Testis (tissue), 3 donors: ENCODE measurements around the gene KRTDAP. TPM values are rescaled to one million over a fixed set of nuclear protein-coding genes. Genes with fewer than 3 reads are reported as not detected.

Source experiments
- DNase-seq: peaks from one replicate; pipeline ENCODE4 v3.0.0-alpha.2; 2019
- H3K27ac ChIP-seq, 2 donors: fragments of 200-600 bp; sonication (generic); one replicate each; pipeline ENCODE4 v1.5.1; 2019
- H3K27me3 ChIP-seq: fragments of 200-600 bp; sonication (generic); one replicate; pipeline ENCODE4 v1.5.1; 2019
- H3K36me3 ChIP-seq: fragments of 200-600 bp; sonication (generic); one replicate; pipeline ENCODE4 v1.5.1; 2017; ENCODE audit warnings: low read depth; ENCODE audit errors: missing control alignments
- H3K4me1 ChIP-seq: fragments of 200-600 bp; sonication (generic); one replicate; pipeline ENCODE4 v1.5.1; 2019
- H3K4me3 ChIP-seq, 2 donors: fragments of 200-600 bp; sonication (generic); one replicate each; pipeline ENCODE4 v1.5.1; 2017 to 2019
- H3K9me3 ChIP-seq: fragments of 200-600 bp; sonication (generic); one replicate; pipeline ENCODE4 v1.5.1; 2017
- CTCF ChIP-seq, 3 experiments: fragments of 450-650 bp in 2 of 3; fragments of 200-600 bp in 1 of 3; sonication (generic) in 1 of 3; IDR thresholded peaks; one replicate each; pipeline ENCODE4 v1.5.1; 2016 to 2019; ENCODE audit warnings: antibody characterized with exemption in 3 of 3, mild to moderate bottlenecking in 2 of 3, moderate library complexity in 1 of 3
- POLR2A ChIP-seq: fragments of 450-650 bp; IDR thresholded peaks from one replicate; pipeline ENCODE4 v1.6.1; 2017; ENCODE audit warnings: antibody characterized with exemption, mild to moderate bottlenecking, moderate library complexity
- WGBS, 2 donors: methylation state at CpG; one replicate each; pipeline ENCODE4 v1.1.5; 2018; 5-methylcytosine and 5-hydroxymethylcytosine counted together
- intact Hi-C: fragments of 100-400 bp; cut with DNase I; formaldehyde crosslinking; loops from one replicate; pipeline ENCODE4 v1.15.1; 2023; ENCODE audit warnings: low total_unique reads
- polyA plus RNA-seq: library from polyadenylated mRNA; stranded (reverse); fragments of 350-450 nt; fragmentation: Illumina TruSeq; extraction: RNeasy Lipid Tissue Mini Kit (QIAGEN cat#74804); gene quantifications from one replicate; pipeline ENCODE4 v1.2.3, GENCODE V29; 2014; ENCODE audit warnings: low read depth, low replicate concordance; ENCODE audit not compliant: insufficient read depth
- total RNA-seq, 2 donors: library from RNA; depleted of rRNA; stranded (reverse); fragments of >200 nt; gene quantifications; one replicate each; pipeline ENCODE4 v1.2.3, GENCODE V29; 2016

The KRTDAP gene
- total and polyA plus RNA-seq, 3 donors from 2014 or later, result 2.7 to 14.5 (median 5.6) TPM

DNA sequence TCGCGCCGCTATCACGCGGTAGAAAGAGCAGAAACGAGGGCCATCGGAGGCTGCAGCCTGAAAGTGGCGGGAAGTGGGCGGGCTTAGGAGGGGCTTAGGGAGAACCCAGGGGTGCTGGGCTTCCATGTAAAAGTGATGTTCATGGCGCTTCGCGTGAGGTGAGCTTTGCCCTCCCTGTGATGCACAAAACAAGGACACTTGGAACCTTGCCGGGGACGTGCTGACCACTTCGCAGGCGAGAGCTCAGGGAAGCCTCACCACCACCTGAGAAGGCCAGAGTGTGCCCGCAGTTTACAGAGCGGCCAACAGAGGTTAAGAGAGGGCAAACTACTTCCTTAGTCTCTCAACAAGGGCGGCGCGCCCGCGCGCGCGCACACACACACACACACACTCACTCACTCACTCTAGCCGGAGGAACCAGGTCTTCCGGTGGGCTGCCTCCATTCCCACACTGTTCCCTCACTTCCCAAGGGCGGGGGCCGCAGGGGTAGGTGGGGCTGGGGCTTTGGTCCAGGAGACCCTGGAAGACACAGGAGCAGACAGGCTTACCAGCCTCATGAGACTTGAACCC is 43.6 kb upstream of the KRTDAP start:
- DNase-seq, result peak; percentile 45

GRCh38 chr19:35533201-35533821 is 43.0 kb upstream of the KRTDAP start, which contains the start of gene GAPDHS:
Gene GAPDHS, plus strand, starts transcription at chr19:35533456. Its CDS starts 72 bp downstream, at chr19:35533528.
- peak within 1 kb of the TSS in 1 of 2 donors; percentile 9 for H3K4me3 ChIP-seq
- no peaks in the 10 kb centered on the region for H3K36me3 ChIP-seq
- intact Hi-C loops, result no loop called here
- H3K27me3 ChIP-seq, result no peaks in the 10 kb centered on the region
- H3K4me1 ChIP-seq, result no peaks in the 10 kb centered on the region
- DNase-seq, result peak; percentile 43
- no peak for TF ChIP-seq POLR2A
- no peak for TF ChIP-seq CTCF (IDR thresholded peaks at IDR 0.05)
- H3K9me3 ChIP-seq, result no peaks in the 10 kb centered on the region
- 18 to 28% methylated on average over 21 to 39 of the region's 39 CpGs for WGBS, 2 donors
- H3K27ac ChIP-seq, result no peak within 1 kb of the TSS

More for the DNA sequence above, 43.6 kb upstream of the KRTDAP start:
- no peaks in the 10 kb centered on the region for H3K27me3 ChIP-seq
- H3K27ac ChIP-seq, result no peak overlapping the region
- H3K4me1 ChIP-seq, result no peaks in the 10 kb centered on the region
- TF ChIP-seq CTCF (IDR thresholded peaks at IDR 0.05) (no peak), POLR2A (no peak)
- 3 to 5% methylated on average over 21 to 30 of the region's 30 CpGs for WGBS, 2 donors
- H3K4me3 ChIP-seq, result peak overlapping the region in 1 of 2 donors; percentile 9
- no peaks in the 10 kb centered on the region for H3K36me3 ChIP-seq
- intact Hi-C loops, result no loop called here
- no peaks in the 10 kb centered on the region for H3K9me3 ChIP-seq

DNA sequence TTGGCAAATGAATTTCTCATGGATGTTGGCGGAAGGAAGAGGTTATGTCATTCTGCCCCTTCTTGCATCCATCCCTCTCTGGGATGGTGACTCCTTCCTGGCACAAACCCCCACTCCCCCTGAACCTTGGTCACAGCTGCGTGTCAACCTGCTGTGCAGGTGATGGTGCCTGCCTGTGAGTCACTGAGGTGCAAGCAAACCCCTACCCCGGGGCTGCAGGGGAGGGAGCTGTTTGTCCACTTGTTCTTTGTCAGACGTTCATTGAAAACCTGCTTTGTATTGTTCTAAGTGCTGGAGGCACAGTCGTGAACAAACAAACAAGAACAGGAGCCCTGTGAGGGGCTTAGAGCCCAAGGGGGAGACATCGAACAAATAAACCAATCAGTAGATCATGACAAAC is 41.0 kb upstream of the KRTDAP start:
- Histone ChIP-seq H3K36me3 (no peaks in the 10 kb centered on the region), H3K27ac (no peak overlapping the region), H3K4me1 (no peaks in the 10 kb centered on the region), H3K9me3 (no peaks in the 10 kb centered on the region), H3K4me3 (no peak overlapping the region), H3K27me3 (no peaks in the 10 kb centered on the region)
- TF ChIP-seq CTCF (IDR thresholded peaks at IDR 0.05) (no peak), POLR2A (no peak)
- intact Hi-C loops, result no loop called here
- 71 to 75% methylated on average over 6 of the region's 6 CpGs for WGBS, 2 donors
- DNase-seq, result no peak

DNA sequence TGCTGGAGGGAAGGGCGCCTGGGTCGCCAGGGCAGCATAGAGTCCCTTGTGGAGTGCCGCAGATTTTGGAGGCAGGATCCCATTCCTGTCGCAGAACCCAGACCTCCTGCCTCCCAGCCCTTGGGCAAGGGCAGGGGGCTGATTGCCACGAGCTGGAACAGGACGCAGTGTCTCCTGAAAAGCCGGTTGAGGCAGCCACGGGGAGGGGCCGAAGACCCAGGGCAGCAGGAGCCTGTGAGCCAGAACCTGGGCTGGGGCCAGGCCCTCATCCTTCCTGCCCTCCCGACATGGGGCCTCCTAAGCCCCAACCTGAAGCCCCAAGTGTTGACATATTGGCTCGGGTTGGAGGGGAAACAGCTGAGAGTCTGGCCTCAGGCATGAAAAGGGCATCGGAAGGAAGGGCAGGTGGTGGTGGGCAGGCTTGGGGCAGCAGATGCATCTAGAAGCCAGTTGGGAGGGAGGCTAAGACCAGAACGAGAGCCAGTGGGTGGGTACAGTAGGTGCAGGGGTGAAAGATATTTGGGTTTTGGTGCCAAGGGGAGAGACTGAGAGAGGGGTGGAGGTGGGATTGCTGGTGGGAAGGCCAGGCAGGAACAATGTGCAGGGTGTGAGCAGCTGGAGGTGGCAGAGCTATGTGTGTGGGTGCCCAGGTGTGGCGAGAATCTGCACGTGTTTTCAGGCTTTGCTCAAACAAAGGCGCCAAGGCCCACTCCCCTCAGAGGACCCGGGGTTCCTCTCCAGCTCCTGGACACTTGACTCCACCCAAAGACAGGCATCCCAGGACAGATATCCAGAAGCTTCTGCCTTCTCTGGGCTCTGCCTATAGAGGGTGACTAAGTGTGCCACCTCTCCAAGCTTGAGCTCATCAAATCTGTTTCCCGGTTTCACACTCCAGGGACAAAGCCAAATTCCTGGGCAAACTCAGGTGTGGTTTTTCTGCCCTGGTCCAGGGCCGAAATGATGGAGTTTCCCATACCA is 39.3 kb upstream of the KRTDAP start:
- Histone ChIP-seq H3K4me1 (no peaks in the 10 kb centered on the region), H3K36me3 (no peaks in the 10 kb centered on the region), H3K27me3 (no peaks in the 10 kb centered on the region), H3K4me3 (no peak overlapping the region), H3K9me3 (no peaks in the 10 kb centered on the region), H3K27ac (no peak overlapping the region)
- WGBS, 2 donors, result 76 to 84% methylated on average over 14 to 19 of the region's 19 CpGs
- TF ChIP-seq POLR2A, result no peak
- TF ChIP-seq CTCF (IDR thresholded peaks at IDR 0.05), result no peak
- no peak for DNase-seq
- intact Hi-C loops, result no loop called here
